KMS-11 (cell line): ENCODE measurements around the gene GNRHR.

ENCODE experiments used
- H2AFZ ChIP-seq: fragments of 200-600 bp; sonication (generic); 2 replicates; pipeline ENCODE4 v1.6.1; 2016; ENCODE audit warnings: antibody characterized with exemption, mixed run types, low read depth
- H3K27ac ChIP-seq: fragments of 200-600 bp; sonication (generic); 2 replicates; pipeline ENCODE4 v1.6.1; 2016; ENCODE audit warnings: mild to moderate bottlenecking, mixed run types
- H3K27me3 ChIP-seq: fragments of 200-600 bp; sonication (generic); 2 replicates; pipeline ENCODE4 v1.6.1; 2017; ENCODE audit warnings: mild to moderate bottlenecking, low read depth, mixed run types, moderate library complexity; ENCODE audit not compliant: insufficient read depth
- H3K36me3 ChIP-seq: fragments of 200-600 bp; sonication (generic); 2 replicates; pipeline ENCODE4 v1.6.1; 2017; ENCODE audit warnings: mild to moderate bottlenecking, mixed run types; ENCODE audit not compliant: insufficient read depth
- H3K4me1 ChIP-seq: fragments of 200-600 bp; sonication (generic); 2 replicates; pipeline ENCODE4 v1.6.1; 2016; ENCODE audit warnings: mild to moderate bottlenecking, low read depth, mixed run types; ENCODE audit not compliant: poor library complexity, severe bottlenecking
- H3K4me2 ChIP-seq: fragments of 200-600 bp; sonication (generic); 2 replicates; pipeline ENCODE4 v1.7.0; 2016; ENCODE audit warnings: mild to moderate bottlenecking, mixed run types
- H3K4me3 ChIP-seq: fragments of 200-600 bp; sonication (generic); IDR thresholded peaks from 2 replicates; pipeline ENCODE4 v1.6.1; 2017; ENCODE audit warnings: low read depth, low read length, mixed read lengths; ENCODE audit not compliant: insufficient read depth
- H3K79me2 ChIP-seq: fragments of 200-600 bp; sonication (generic); 2 replicates; pipeline ENCODE4 v1.6.1; 2016; ENCODE audit warnings: low read depth, mixed run types; ENCODE audit not compliant: insufficient read depth
- H3K9ac ChIP-seq: fragments of 200-600 bp; sonication (generic); 2 replicates; pipeline ENCODE4 v1.6.1; 2016; ENCODE audit warnings: mild to moderate bottlenecking, mixed run types
- H4K20me1 ChIP-seq: fragments of 200-600 bp; sonication (generic); 2 replicates; pipeline ENCODE4 v1.6.1; 2016; ENCODE audit warnings: mild to moderate bottlenecking, mixed run types; ENCODE audit not compliant: insufficient read depth
- TF ChIP-seq, protein P1 (sequence below): fragments of 200-600 bp; sonication (generic); conservative IDR thresholded peaks from 2 replicates; pipeline ENCODE4 v1.6.1; 2017; ENCODE audit warnings: low read depth, mild to moderate bottlenecking, antibody characterized with exemption, low read length, moderate library complexity, mixed read lengths

Gene GNRHR

GRCh38 chr4:67746797-67747495, 7.2 kb downstream of the GNRHR start:
- Histone ChIP-seq H4K20me1 (no peaks in the 10 kb centered on the region), H3K4me3 (no peak overlapping the region), H3K79me2 (no peaks in the 10 kb centered on the region), H2AFZ (no peak overlapping the region; the same call in 1 of the 2 replicates), H3K36me3 (no peaks in the 10 kb centered on the region), H3K4me2 (no peak overlapping the region), H3K9ac (no peak overlapping the region), H3K4me1 (peaks cover 23% of the 10 kb centered on the region), H3K27ac (no peak overlapping the region), H3K27me3 (no peaks in the 10 kb centered on the region)
- TF ChIP-seq, protein P1, sequence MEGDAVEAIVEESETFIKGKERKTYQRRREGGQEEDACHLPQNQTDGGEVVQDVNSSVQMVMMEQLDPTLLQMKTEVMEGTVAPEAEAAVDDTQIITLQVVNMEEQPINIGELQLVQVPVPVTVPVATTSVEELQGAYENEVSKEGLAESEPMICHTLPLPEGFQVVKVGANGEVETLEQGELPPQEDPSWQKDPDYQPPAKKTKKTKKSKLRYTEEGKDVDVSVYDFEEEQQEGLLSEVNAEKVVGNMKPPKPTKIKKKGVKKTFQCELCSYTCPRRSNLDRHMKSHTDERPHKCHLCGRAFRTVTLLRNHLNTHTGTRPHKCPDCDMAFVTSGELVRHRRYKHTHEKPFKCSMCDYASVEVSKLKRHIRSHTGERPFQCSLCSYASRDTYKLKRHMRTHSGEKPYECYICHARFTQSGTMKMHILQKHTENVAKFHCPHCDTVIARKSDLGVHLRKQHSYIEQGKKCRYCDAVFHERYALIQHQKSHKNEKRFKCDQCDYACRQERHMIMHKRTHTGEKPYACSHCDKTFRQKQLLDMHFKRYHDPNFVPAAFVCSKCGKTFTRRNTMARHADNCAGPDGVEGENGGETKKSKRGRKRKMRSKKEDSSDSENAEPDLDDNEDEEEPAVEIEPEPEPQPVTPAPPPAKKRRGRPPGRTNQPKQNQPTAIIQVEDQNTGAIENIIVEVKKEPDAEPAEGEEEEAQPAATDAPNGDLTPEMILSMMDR, result peak; percentile 88

- Histone ChIP-seq H3K4me1 (peaks cover 23% of the 10 kb centered on the region), H3K4me3 (no peak overlapping the region), H3K36me3 (no peaks in the 10 kb centered on the region), H3K27ac (no peak overlapping the region), H3K9ac (no peak overlapping the region), H3K4me2 (no peak overlapping the region), H4K20me1 (no peaks in the 10 kb centered on the region), H3K79me2 (no peaks in the 10 kb centered on the region), H2AFZ (no peak overlapping the region), H3K27me3 (no peaks in the 10 kb centered on the region)
- TF ChIP-seq, protein P1, result no peak
These were observed 9.5 kb downstream of the GNRHR start for GRCh38 chr4:67744561-67745283.

DNA sequence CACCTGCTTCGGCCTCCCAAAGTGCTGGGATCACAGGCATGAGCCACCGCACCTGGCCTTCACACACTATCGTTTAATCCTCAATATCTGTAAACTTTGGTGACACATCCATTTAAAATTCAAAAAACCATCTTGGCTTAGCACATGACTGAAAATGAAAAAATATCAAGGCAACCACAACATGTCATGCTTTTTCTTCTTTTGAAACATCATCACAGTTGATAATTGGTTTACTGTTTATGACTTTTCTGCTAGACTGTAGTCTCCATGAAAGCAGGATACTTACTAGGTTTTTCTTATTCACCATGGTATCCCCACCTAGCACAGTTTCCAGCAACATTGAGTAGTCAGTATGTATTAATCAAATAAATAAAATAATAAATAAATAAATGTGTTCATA, 11.0 kb downstream of the GNRHR start:
- peaks cover 23% of the 10 kb centered on the region for H3K4me1 ChIP-seq
- no peaks in the 10 kb centered on the region for H3K36me3 ChIP-seq
- no peaks in the 10 kb centered on the region for H3K79me2 ChIP-seq
- H2AFZ ChIP-seq, result no peak overlapping the region
- TF ChIP-seq, protein P1, result no peak
- no peak overlapping the region for H3K9ac ChIP-seq
- H3K4me2 ChIP-seq, result no peak overlapping the region
- no peaks in the 10 kb centered on the region for H3K27me3 ChIP-seq
- no peak overlapping the region for H3K4me3 ChIP-seq
- H4K20me1 ChIP-seq, result no peaks in the 10 kb centered on the region
- no peak overlapping the region for H3K27ac ChIP-seq

GRCh38 chr4:67736262-67736661, 17.9 kb downstream of the GNRHR start:
- no peak overlapping the region for H3K4me3 ChIP-seq
- no peak overlapping the region for H3K9ac ChIP-seq
- H3K4me1 ChIP-seq, result no peaks in the 10 kb centered on the region
- H2AFZ ChIP-seq, result no peak overlapping the region
- no peaks in the 10 kb centered on the region for H3K79me2 ChIP-seq
- TF ChIP-seq, protein P1, result no peak
- no peaks in the 10 kb centered on the region for H3K27me3 ChIP-seq
- no peak overlapping the region for H3K4me2 ChIP-seq
- H3K36me3 ChIP-seq, result no peaks in the 10 kb centered on the region
- no peak overlapping the region for H3K27ac ChIP-seq
- H4K20me1 ChIP-seq, result no peaks in the 10 kb centered on the region
